Spleen (tissue), 11 donors: ENCODE data around the gene GNAI1. TPM values are rescaled to one million over a fixed set of nuclear protein-coding genes. Genes with fewer than 3 reads are reported as not detected.

Experiments used
- DNase-seq: peaks from one replicate; pipeline ENCODE4 v3.0.0-alpha.2; 2020
- H3K27ac ChIP-seq, 8 donors: fragments of 200-600 bp; sonication (generic) in 7 of 8; 1 replicate in 4 of 8; 2 replicates in 4 of 8; pipeline versions ENCODE4 v1.5.0 to v1.8.0; 2016 to 2021; ENCODE audit warnings: inconsistent platforms in 4 of 8, mild to moderate bottlenecking in 4 of 8, moderate library complexity in 1 of 8
- H3K27me3 ChIP-seq, 7 donors: fragments of 200-600 bp; sonication (generic) in 6 of 7; replicated peaks in 1 of 7; 1 replicate in 4 of 7; 2 replicates in 3 of 7; pipeline versions ENCODE4 v1.5.0 to v1.8.0; 2016 to 2021; ENCODE audit warnings: inconsistent platforms in 3 of 7, mild to moderate bottlenecking in 1 of 7
- H3K36me3 ChIP-seq, 6 donors: fragments of 200-600 bp; sonication (generic) in 5 of 6; 1 replicate in 4 of 6; 2 replicates in 2 of 6; pipeline versions ENCODE4 v1.5.0 to v1.8.0; 2016 to 2021; ENCODE audit warnings: inconsistent platforms in 2 of 6
- H3K4me1 ChIP-seq, 6 donors: fragments of 200-600 bp; sonication (generic) in 5 of 6; 1 replicate in 3 of 6; 2 replicates in 3 of 6; pipeline versions ENCODE4 v1.5.0 to v1.8.0; 2016 to 2021; ENCODE audit warnings: inconsistent platforms in 3 of 6
- H3K4me3 ChIP-seq, 8 donors: fragments of 200-600 bp; sonication (generic) in 7 of 8; 1 replicate in 4 of 8; 2 replicates in 4 of 8; pipeline versions ENCODE4 v1.5.0 to v1.8.0; 2016 to 2021; ENCODE audit warnings: inconsistent platforms in 4 of 8, mild to moderate bottlenecking in 4 of 8, moderate library complexity in 2 of 8
- H3K9me3 ChIP-seq, 8 donors: fragments of 200-600 bp; sonication (generic) in 7 of 8; 1 replicate in 4 of 8; 2 replicates in 4 of 8; pipeline versions ENCODE4 v1.5.0 to v1.8.0; 2016 to 2021; ENCODE audit warnings: inconsistent platforms in 4 of 8
- CTCF ChIP-seq, 11 experiments: fragments of 200-600 bp in 7 of 11; fragments of 450-650 bp in 4 of 11; sonication (generic) in 4 of 11; IDR thresholded peaks in 8 of 11; conservative IDR thresholded peaks in 3 of 11; 1 replicate in 7 of 11; 2 replicates in 4 of 11; pipeline versions ENCODE4 v1.4.0 to v1.8.0; 2016 to 2021; ENCODE audit warnings: antibody characterized with exemption in 11 of 11, inconsistent platforms in 4 of 11, mild to moderate bottlenecking in 1 of 11
- POLR2A ChIP-seq, 3 donors: fragments of 450-650 bp; IDR thresholded peaks; one replicate each; pipeline ENCODE4 v1.5.1; 2017; ENCODE audit warnings: antibody characterized with exemption in 3 of 3, mild to moderate bottlenecking in 1 of 3
- POLR2AphosphoS5 ChIP-seq, 3 donors: sonication (generic); formaldehyde crosslinking; IDR thresholded peaks; one replicate each; pipeline ENCODE4 v1.5.1; 2017; ENCODE audit warnings: antibody characterized with exemption in 3 of 3
- WGBS, 5 donors: extraction: QIAGEN DNeasy Blood & Tissue Kit in 3 of 5; methylation state at CpG; one replicate each; pipeline versions ENCODE4 v1.1.5 to v1.1.7; 2013 to 2018; 5-methylcytosine and 5-hydroxymethylcytosine counted together
- intact Hi-C: fragments of 100-400 bp; cut with DNase I; formaldehyde crosslinking; loops from one replicate; pipeline ENCODE4 v1.15.0; 2023; ENCODE audit warnings: low total_unique reads
- polyA plus RNA-seq, 3 donors: library from polyadenylated mRNA; stranded (reverse); fragments of 200-250 nt; gene quantifications; one replicate each; pipeline ENCODE4 v1.2.1, GENCODE V29; 2013
- total RNA-seq, 7 donors: library from RNA; depleted of rRNA in 3 of 7; stranded (reverse); fragments of >200 nt in 3 of 7; fragmentation: NEBNext Ultra II Directional in 4 of 7; extraction: Animal tissue kit (Norgen Biotek cat#: 25700) in 4 of 7; gene quantifications; one replicate each; pipeline versions ENCODE4 v1.1.0 to v1.2.1, GENCODE V29; 2016 to 2021
- donor health status: healthy with polysubstance abuse.
- donor health status: DM: no; HTN: no; CAD: no; lungs with moderate emphysema.
- donor health status: DM: no; HTN: no; CAD: no.
- donor health status: Bipolar disorder and iron deficiency.
- donor health status: healthy.
- donor health status: DM: no; HTN: no; CAD: no.
- donor health status: DM: yes; HTN: yes; CAD: no.

GNAI1 gene
- total and polyA plus RNA-seq, 10 donors: 2.5 to 16.3 (median 12.2) TPM

DNA sequence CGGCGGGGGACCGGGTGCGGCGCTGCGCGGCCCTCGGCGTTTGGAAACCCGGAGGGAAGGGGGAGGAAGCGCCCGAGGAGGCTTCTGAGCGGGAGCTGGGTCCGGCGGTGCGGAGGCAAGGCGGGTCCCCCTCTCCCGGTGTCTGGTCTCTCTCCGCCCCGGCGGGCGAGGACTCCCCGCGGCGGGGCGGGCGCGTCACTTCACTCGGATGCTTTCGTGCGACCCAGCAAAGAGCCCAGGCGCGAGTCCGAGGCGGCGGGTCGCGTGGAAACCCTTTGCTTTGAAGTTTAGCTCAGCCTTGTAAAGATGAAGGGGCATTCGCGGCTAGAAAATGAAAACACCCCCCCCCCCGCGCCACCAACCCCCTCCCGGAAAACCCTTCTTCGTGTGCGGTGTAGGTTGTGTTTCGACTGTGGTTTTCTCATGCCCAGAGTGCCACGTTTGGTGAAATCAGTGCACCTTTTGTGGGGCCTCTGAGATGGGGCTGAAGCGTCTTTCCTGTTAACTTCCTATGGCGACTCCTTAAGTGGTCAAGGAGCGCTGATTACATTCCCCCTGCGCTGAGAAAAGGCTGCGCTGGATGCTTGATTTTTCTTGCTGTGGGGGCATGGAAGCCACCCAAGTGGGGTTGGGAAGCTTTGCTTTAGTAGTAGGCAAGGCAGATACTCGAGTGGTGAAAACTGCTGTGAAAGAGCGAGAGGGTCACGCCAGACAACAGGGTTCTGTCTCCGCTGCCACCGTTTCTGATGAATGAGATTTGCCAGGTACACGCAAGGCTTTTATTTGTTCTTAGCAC lies 876 bp downstream of the GNAI1 start:
- 1 to 4% (median 2%) methylated on average over 37 to 58 of the region's 58 CpGs for WGBS, 5 donors

GRCh38 chr7:80136261-80137055 lies 1.8 kb downstream of the GNAI1 start:
- Histone ChIP-seq H3K9me3 (no peaks in the 10 kb centered on the region), H3K4me1 (peaks cover 0 to 38% (median 14%) of the 10 kb centered on the region in 6 donors), H3K4me3 (peak overlapping the region; percentile 50 to 85 (median 66)), H3K36me3 (no peaks in the 10 kb centered on the region), H3K27me3 (peaks cover 0 to 45% (median 10%) of the 10 kb centered on the region in 7 donors), H3K27ac (peak overlapping the region in 2 of 8 donors; percentile 84 to 85)
- TF ChIP-seq POLR2AphosphoS5 (IDR thresholded peaks at IDR 0.05) (no peak), POLR2A (IDR thresholded peaks at IDR 0.05) (no peak), CTCF (IDR thresholded peaks at IDR 0.05 in 8 of 11, conservative IDR thresholded peaks at IDR 0.05 in 3 of 11) (no peak)
- 23 to 40% (median 35%) methylated on average over 4 of the region's 4 CpGs for WGBS, 5 donors
- intact Hi-C loops: no loop called here
- DNase-seq: no peak

More for the DNA sequence above, 876 bp downstream of the GNAI1 start:
- peak overlapping the region; percentile 68 to 86 (median 80) for H3K27ac ChIP-seq
- peaks cover 0 to 38% (median 14%) of the 10 kb centered on the region in 6 donors for H3K4me1 ChIP-seq
- no peaks in the 10 kb centered on the region for H3K9me3 ChIP-seq
- no peaks in the 10 kb centered on the region for H3K36me3 ChIP-seq
- DNase-seq: no peak
- no peak for TF ChIP-seq POLR2AphosphoS5 (IDR thresholded peaks at IDR 0.05)
- no peak for TF ChIP-seq CTCF (IDR thresholded peaks at IDR 0.05 in 8 of 11, conservative IDR thresholded peaks at IDR 0.05 in 3 of 11)
- no peak for TF ChIP-seq POLR2A (IDR thresholded peaks at IDR 0.05)
- H3K27me3 ChIP-seq: peaks cover 0 to 45% (median 10%) of the 10 kb centered on the region in 7 donors
- intact Hi-C loops: no loop called here
- peak overlapping the region; percentile 50 to 85 (median 66) for H3K4me3 ChIP-seq

GRCh38 chr7:80137410-80137809 lies 2.8 kb downstream of the GNAI1 start:
- H3K4me3 ChIP-seq: peak overlapping the region in 1 of 8 donors; percentile 15
- TF ChIP-seq POLR2A (IDR thresholded peaks at IDR 0.05) (no peak), CTCF (IDR thresholded peaks at IDR 0.05 in 8 of 11, conservative IDR thresholded peaks at IDR 0.05 in 3 of 11) (no peak), POLR2AphosphoS5 (IDR thresholded peaks at IDR 0.05) (no peak)
- peaks cover 0 to 38% (median 14%) of the 10 kb centered on the region in 6 donors for H3K4me1 ChIP-seq
- DNase-seq: no peak
- peaks cover 0 to 45% (median 10%) of the 10 kb centered on the region in 7 donors for H3K27me3 ChIP-seq
- H3K27ac ChIP-seq: no peak overlapping the region
- no peaks in the 10 kb centered on the region for H3K36me3 ChIP-seq
- WGBS, 5 donors: 56 to 75% (median 69%) methylated on average over 12 of the region's 12 CpGs
- intact Hi-C loops: no loop called here
- H3K9me3 ChIP-seq: no peaks in the 10 kb centered on the region
